Panc1 (cell line): ENCODE data around the gene GRID2.

ENCODE experiments used
- POLR2AphosphoS5 ChIP-seq: IDR thresholded peaks from 2 replicates; pipeline ENCODE4 v1.6.1; 2012; ENCODE audit warnings: mild to moderate bottlenecking, low read depth, low read length, moderate library complexity
- REST ChIP-seq, 2 experiments: IDR thresholded peaks; 2 replicates each; pipeline ENCODE4 v1.6.1; 2011 to 2012; ENCODE audit warnings: low read depth in 2 of 2, control low read depth in 1 of 2, low read length in 1 of 2, mild to moderate bottlenecking in 1 of 2, moderate library complexity in 1 of 2; ENCODE audit not compliant: insufficient read depth in 1 of 2
- TCF7L2 ChIP-seq: IDR thresholded peaks from 2 replicates; pipeline ENCODE4 v1.6.1; 2011; ENCODE audit warnings: mild to moderate bottlenecking, low read depth, low read length, inconsistent platforms

GRCh38 chr4:92651536-92651935, 347.8 kb downstream of the GRID2 start:
- TF ChIP-seq POLR2AphosphoS5 (no peak), TCF7L2 (no peak), REST (IDR thresholded peaks at IDR 0.05; ENCODE audit: insufficient read depth in 1 of 2, low read depth in 2 of 2, low read length in 1 of 2) (no peak)
